Muscle of back (tissue), 11 donors: ENCODE data around the gene MEGF11. TPM values are rescaled to one million over a fixed set of nuclear protein-coding genes. Genes with fewer than 3 reads are reported as not detected.
"Not testable (repeated sequence)": the region's sequence is repeated elsewhere in the genome, so short reads cannot be mapped to it uniquely, and the experiment has no call there.

ENCODE experiments used
- DNase-seq, 3 donors: peaks; one replicate each; pipeline versions ENCODE4 v3.0.0 to v3.0.0-alpha.2; 2013
- polyA plus RNA-seq, 10 donors: library from polyadenylated mRNA; unstranded; fragments of 120-200 nt; gene quantifications; one replicate each; pipeline ENCODE4 v1.2.1, GENCODE V29; 2013; ENCODE audit not compliant: insufficient read length in 10 of 10

MEGF11 gene
- polyA plus RNA-seq, 10 donors: 0.06 to 0.57 (median 0.35) TPM

DNA sequence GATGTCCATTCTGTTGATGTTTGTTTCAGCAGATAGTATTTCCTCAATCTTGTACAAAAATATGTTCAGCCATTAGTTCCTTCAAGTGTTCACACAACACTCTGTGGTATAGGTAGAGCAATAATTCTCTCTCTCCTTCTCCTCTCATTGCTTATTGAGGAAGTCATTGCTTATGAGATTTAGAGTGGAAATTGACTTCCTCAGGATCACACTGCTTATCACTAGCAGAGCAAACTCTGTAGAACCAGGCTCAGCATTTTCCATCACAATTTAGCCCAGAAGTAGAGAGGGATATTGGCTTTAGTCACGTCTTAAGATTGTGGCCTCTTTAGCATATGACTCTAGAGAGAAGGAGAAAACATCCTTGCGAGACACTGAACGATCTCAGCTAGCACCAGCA lies 353.1 kb downstream of the MEGF11 start:
- DNase-seq: no peak

DNA sequence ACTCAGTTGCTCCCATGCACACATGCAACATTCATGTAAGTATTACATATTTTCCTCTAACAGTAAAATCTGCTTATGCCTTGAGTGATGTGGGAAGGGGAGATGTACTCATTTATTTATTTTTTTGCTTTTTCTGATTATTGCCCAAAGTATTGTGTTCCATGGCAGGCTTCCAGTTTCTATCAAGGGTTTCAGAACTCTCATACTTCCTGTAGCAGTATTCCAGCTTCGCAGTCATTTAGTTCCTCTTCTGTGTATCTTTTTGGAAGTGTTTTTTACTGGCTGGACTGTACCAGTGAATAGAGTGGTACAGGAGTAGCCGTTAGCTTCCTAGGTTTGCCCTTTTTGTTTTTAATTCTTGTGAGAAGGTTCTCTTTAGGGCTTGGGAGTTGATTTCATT lies 357.3 kb downstream of the MEGF11 start:
- no peak for DNase-seq

DNA sequence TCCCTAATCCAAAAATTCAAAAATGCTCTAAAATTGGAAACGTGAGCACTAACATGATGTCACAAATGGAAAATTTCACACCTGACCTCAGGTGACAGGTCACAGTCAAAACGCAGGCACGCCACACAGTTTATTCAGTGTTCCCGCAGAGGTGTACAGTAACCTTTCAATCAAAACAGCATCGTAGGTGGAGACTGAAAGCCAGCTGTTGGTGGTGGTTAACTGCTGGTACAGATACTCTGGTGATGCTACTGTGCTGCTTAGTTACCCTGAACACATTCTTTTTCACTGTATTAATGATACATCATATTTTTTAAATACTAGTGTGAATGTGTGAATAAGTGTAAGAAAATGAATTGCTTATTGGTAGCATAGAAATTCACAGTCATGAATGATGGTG lies 360.5 kb downstream of the MEGF11 start:
- DNase-seq: no peak

DNA sequence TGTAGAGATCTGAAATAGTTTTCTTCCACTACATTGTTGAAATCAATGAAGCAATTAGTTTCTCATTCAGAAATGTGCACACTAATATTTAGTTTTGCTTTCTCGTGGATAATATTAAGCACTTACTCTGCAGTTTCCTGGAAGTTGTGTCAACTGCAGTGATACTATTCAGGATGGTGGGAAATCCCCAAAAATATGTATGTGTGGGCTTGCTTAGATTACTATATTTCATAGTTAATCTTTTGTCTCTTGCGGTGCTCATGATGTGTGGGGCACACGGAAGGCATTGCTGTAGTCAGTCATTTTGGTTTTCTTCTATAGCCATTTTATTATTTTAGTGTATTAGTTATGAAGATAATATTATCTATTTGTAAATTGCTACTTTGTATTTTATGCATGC lies 364.6 kb downstream of the MEGF11 start:
- DNase-seq: no peak

DNA sequence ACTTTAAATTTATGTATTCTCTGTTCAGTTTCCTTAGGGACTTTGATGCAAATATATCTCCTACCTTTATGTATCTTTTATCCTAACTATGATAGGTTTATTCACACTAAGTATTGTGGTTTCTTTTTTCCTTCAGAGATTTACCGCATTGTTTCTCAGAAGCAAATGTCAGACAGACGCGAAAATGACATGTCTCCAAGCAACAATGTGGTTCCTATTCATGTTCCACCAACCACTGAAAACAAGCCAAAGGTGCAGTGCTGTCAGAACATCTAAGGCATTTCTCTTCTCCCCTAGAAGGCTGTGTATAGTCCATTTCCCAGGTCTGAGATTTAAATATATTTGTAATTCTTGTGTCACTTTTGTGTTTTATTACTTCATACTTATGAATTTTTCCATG lies 366.0 kb downstream of the MEGF11 start:
- DNase-seq: no peak

DNA sequence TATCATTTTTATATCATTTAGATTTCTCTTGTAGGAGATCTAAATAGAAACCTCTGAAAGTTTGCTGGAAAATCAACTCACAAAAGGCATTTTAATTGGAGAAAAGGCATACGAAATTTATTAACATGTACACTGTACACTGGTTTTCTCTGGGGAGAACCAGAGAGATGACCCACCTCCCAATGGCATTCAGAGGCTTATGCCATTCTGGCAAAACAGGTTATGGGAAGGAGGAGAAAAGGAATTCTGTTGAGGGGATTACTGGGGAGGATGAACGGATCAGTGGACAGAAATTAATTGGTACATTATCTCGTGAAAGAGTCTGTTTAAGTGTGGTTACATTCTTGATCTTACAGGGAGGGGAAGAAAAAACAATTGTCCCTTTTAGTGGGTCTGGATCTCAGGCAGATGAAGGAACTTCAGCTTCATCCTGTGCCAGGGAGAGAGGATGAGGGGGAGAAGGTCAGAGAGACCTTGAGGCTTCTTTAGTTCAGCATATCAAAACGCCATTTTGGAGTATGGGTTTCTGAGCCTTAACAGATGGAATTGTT lies 367.8 kb downstream of the MEGF11 start:
- DNase-seq: no peak

DNA sequence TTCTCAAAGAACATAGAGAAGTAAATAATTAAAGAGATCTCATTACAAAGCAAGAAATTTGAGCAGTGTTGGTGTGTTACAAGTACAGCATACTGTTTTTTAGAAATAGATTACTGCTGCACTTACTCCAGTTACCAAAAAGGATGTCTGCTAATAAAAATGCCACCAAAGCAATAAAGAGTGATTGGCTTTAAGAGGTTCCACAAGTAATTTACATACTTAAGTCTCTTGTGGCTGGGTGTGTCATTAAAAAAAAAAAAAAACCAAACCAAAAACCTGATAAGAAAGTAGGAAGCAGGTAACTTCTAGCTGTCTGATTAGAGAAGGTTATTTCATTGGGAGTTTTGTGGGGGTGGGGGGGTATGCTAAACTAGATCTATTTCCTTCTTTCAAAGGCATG lies 369.0 kb downstream of the MEGF11 start:
- no peak for DNase-seq

DNA sequence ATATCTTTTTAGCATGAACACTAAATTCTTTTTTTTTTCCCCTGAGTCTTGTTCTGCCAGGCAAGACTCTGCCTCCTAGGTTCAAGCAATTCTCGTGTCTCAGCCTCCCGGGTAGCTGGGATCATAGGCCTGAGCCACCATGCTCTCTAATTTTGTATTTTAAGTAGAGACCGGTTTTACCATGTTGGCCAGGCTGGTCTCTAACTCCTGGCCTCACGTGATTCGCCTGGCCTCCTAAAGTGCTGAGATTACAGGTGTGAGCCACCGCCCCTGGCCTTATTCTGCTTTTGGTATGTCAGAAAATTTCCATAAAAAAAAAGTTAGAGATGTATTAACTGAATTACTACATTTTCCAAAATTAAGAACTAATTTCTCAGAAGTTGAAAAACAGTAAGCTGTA lies 370.0 kb downstream of the MEGF11 start:
- DNase-seq: no peak

DNA sequence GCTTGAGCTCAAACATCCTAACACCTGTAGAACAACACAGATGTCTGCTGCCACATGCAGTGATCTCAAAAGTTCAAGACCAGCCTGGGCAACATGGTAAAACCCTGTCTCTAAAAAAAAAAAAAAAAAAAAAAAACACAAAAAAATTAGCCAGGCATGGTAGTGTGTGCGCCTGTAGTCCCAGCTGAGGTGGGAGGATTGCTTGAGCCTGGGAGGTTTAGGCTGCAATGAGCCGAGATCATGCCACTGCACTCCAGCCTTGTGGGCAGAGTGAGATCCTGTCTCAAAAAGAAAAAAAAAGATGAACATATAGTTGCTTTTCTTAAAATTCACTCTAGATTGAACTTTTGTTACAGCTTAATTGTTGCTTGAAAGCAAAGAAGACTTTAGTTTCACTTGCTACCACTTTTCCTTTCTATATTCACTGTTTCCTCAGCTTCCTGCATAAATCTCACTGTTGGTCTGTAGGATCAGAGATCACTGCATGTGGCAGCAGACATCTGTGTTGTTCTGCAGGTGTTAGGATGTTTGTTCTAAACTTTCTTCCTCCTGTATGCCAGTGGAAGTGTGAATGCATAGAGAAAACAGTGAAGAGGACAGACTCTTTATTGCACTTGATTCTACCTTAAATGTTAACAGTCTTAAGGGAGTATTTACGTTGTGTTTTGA lies 371.6 kb downstream of the MEGF11 start:
- DNase-seq: no peak

DNA sequence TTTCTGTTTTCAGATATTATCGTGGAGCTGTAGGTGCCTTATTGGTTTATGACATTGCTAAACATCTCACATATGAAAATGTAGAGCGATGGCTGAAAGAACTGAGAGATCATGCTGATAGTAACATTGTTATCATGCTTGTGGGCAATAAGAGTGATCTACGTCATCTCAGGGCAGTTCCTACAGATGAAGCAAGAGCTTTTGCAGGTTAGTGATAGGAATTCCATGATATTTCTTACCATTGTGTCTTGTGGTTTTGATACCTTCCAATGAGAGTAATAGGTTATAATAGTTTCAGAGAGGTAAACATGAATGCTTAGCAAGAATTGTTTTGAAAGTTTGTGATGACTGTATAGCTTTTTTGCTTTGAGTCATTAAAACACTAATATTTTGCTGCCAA lies 375.8 kb downstream of the MEGF11 start:
- no peak for DNase-seq

DNA sequence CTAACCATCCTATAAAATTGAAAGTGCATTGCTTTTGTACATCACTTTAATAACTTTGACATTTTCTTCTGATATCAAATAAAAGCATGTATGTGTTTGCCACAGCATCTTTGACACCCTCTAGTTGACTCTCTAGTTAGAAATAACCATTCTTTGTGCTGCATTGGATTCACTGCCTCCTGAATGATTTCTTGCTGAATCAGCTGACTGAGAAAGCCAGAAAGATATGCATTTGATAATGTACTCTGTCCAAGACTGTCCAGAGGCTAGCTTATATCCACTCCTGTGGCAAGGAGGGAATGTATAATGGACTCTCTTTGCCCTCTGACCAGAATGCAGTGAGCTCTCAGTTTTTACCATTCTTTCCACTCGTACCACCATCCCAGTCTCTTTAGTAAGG lies 378.1 kb downstream of the MEGF11 start:
- no peak for DNase-seq

DNA sequence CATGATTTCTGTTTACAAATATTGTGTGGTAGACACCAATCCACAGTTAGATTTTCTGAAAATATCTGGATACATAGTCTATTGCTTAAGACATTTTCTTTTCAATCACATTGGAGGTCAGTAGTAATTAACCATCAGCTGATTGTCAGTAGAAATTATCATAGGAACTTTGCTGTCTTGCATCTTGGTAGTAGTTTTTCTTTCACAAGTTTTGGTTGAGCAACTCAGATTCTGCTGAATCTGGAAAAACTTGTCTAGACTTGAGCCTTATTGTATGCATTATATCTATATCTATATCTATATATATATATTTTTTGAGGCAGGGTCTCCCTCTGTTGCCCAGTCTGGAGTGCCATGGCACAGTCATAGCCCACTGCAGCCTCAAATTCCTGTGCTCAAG lies 380.3 kb downstream of the MEGF11 start:
- DNase-seq: no peak

DNA sequence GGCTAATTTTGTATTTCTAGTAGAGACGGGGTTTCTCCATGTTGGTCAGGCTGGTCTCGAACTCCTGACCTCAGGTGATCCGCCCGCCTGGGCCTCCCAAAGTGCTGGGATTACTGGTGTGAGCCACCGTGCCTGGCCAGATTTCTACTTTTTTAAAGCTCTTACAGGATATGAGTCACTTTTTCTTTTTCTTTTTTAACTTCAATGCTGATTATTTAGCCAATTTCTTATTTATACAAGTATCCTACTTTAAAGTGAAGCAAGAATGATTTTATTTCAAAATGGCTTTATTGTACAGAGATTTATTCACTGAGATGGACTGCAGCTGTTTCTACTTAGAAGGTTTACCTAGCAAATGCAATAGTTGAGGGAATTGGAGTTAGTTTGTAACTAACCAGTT lies 381.0 kb downstream of the MEGF11 start:
- DNase-seq: not testable (repeated sequence)

DNA sequence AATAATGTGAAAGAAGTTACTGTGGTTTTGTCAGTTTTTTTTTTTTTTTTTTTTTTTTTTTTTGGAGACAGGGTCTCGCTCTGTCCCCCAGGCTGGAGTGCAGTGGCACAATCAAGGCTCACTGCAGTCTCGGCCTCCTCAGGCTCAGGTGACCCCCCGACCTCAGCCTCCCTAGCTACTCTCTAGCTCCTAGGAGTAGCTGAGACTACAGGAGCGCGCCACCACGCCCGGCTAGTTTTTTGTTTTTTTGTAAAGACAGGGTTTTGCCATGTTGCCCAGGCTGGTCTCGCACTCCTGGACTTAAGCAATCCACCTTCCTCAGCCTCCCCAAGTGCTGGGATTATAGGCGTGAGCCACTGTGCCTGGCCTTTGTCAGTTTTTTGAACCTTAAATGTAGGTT lies 381.7 kb downstream of the MEGF11 start:
- not testable (repeated sequence) for DNase-seq

DNA sequence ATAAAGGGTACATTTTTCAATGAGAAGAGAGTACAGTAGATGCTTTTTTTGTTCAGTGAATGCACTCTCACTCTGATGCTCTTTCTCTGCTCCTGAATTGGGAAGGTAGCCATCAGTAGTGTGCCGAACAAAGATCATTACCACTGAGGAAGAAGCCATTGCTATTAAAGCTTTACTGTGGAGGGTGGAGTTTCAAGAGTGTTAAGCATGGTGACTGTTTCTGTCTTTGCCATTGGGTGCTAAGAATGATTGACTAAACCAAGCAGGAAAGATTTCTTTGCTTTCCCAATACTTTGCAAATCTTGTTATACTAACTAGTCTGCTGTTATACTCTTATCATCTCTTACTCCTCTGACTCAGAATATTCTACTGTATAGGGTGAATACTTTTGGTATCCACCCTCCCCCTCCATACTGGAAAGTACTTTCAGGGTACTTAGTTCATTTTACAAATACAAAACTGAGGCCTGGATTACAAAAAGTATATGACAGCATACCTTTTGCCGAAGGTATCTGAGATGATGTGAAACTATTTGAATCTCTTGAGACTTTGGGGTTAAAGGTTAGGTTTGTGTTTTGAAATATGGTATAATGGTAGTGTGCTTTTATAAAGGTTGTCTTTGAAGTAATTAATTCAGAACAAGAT lies 382.5 kb downstream of the MEGF11 start:
- DNase-seq: peak in 2 of 3 donors; percentile 16 to 46

DNA sequence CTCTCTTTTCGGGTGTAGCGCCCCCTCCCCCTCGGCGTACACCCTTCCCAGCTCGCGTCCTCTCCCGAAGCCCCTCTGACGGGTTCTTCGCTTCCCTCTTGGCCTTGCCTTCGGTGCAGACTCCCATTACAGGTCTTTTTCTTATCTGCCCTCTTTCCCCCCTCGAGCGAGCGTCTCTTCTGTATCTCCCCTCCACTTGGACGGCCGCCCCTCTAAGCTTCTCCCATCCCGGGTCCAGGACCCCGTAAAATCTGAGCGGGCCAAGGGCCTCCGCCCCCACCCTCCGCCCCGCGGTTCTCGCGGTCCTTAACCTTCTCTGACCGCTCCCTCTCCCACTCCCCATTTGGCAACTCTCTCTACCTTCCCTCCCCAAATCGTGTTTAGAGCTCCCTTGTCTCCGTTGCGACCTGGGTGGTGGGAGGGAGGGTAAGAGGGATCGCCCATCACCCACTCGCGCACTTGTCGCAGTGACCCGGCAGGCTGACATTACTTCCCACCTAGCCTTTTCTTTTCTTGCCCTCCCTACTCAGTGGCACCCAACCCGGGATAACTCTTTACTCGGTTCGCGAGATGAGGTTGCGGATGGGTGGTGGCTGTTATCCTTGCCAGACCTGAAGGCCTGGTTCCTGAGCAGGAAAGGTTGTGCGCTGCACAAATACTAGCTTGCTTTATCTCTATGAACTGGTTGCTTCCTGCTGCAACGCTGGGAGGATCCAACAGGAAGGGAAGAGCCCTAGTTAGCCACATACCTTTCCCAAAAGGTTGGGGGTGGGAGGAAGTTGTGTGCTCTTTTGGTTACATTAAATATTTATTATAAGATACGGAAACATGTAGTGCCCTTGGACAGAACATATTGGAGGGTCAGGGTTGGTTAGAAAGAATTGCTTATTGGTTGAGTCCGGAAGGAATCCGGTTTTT lies 383.3 kb downstream of the MEGF11 start:
- peak in 2 of 3 donors; percentile 31 to 75 for DNase-seq

DNA sequence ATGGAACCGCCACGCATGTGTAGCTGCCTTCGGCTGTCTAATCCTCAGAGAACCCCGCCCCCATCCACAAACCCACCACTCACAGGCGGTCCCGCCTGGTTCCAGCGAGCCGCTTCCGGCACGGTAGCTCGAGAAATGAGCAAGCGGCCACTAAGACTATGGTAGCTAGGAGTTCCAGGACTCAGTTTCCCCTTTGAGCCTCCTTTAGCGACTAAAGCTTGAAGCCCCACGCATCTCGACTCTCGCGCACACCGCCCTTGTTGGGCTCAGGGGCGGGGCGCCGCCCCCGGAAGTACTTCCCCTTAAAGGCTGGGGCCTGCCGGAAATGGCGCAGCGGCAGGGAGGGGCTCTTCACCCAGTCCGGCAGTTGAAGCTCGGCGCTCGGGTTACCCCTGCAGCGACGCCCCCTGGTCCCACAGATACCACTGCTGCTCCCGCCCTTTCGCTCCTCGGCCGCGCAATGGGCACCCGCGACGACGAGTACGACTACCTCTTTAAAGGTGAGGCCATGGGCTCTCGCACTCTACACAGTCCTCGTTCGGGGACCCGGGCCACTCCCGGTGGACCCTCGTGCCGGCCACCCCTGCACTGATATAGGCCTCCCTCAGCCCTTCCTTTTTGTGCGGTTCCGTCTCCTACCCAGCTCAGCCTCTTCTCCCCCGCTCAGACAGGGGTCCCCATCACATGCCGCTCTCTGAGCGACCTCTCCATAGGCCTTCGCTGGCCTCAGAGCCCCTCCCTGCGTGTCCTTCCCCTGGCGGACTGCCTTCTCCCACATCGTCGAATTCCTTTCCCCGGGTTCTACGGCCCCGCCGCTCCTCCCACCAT lies 384.2 kb downstream of the MEGF11 start, which contains the start of gene RAB11A:
Gene RAB11A, plus strand, starts transcription at position 366 of the 828 bp plus-strand sequence. Its CDS starts 95 bp downstream, at position 461.
- peak; percentile 97 to 99 (median 97) for DNase-seq

DNA sequence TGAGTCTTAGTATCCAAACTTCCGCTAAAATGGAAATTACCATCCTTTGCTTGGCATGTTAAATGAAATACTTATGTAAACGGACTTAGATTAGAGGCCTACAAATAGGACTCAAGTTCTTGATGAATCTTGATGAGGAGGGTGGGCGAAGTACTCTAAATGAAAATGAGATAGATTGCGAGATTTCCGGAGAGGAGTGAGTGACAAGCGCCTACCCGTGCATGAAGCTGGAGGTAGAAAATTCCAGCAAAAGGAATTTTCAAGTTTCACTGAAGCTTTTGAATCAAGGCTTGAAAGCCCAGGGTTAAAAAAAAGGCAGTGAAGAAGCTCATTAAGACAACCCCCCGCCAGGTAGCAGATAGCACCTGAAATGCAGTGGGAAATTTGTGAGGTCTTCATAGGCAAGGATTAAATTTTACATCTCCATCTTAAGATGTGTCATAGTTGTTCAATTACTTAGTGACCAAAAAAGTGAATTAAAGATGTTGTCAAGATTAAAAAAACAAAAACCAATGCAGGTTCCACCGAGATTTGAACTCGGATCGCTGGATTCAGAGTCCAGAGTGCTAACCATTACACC lies 384.9 kb downstream of the MEGF11 start:
- DNase-seq: peak in 1 of 3 donors; percentile 9

DNA sequence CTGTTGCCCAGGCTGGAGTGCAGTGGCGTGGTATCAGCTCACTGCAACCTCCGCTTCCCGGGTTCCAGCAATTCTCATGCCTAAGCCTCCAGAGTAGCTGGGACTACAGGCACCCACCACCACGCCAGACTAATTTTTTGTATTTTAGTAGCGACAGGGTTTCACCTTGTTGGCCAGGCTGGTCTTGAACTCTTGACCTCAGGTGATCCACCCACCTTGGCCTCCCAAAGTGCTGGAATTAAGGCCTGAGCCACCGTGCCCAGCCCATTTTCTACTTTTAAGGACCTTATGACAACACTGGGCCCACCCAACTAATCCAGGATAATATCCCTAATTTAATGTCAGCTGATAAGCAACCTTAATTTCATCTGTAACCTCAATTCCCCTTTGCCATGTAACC lies 385.6 kb downstream of the MEGF11 start:
- not testable (repeated sequence) for DNase-seq

DNA sequence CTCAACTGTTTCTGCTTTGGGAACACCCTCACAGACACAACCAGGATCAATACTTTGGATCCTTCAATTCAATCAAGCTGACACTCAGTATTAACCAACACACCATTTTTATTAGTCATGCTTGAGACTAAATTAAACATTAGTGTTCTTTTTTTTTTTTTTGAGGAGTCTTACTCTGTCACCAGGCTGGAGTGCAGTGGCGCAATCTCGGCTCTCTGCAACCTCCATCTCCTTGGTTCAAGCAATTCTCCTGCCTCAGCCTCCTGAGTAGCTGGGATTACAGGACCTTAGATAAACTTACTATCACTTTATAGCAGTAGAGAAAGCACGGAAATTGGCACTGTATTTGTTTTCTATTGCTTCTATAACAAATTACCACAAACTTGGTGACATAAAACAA lies 386.3 kb downstream of the MEGF11 start:
- no peak for DNase-seq

DNA sequence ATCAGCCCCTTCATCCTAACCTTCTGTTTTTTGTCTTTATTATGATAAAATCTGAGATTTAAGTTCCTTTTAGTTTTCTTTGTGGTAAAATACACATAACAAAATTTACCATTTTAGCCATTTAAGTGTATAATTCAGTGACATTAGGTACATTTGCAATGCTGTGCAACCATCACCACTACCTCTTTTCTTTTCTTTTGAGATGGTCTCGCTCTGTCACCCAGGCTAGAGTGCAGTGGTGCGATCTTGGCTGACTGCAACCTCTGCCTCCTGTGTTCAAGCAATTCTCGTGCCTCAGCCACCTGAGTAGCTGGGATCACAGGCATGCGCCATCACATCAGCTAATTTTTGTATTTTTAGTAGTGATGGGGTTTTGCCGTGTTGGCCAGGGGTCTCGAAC lies 390.4 kb downstream of the MEGF11 start:
- no peak for DNase-seq
